Neural cell (in vitro differentiated cells): ENCODE measurements around the gene GNB2.

Experiments
- EZH2 ChIP-seq: fragments of 200-600, 300-800 bp; shearing (Covaris generic), sonication (generic); IDR thresholded peaks from 2 replicates; pipeline ENCODE4 v1.6.1; 2014; ENCODE audit warnings: antibody characterized with exemption, low read length, borderline replicate concordance, mild to moderate bottlenecking; ENCODE audit not compliant: insufficient read depth, poor library complexity, severe bottlenecking
- POLR2AphosphoS5 ChIP-seq: IDR thresholded peaks from 2 replicates; pipeline ENCODE4 v1.6.1; 2012
- REST ChIP-seq: IDR thresholded peaks from 2 replicates; pipeline ENCODE4 v1.6.1; 2012; ENCODE audit warnings: borderline replicate concordance
- TAF1 ChIP-seq: IDR thresholded peaks from 2 replicates; pipeline ENCODE4 v1.6.1; 2012; ENCODE audit warnings: low read depth
- TF ChIP-seq, protein P1 (sequence below): fragments of 450-650 bp; IDR thresholded peaks from 2 replicates; pipeline ENCODE4 v1.5.1; 2014; ENCODE audit warnings: antibody characterized with exemption, mild to moderate bottlenecking, moderate library complexity; ENCODE audit not compliant: poor library complexity, severe bottlenecking

- TF ChIP-seq EZH2 = no peak
- TF ChIP-seq, protein P1, sequence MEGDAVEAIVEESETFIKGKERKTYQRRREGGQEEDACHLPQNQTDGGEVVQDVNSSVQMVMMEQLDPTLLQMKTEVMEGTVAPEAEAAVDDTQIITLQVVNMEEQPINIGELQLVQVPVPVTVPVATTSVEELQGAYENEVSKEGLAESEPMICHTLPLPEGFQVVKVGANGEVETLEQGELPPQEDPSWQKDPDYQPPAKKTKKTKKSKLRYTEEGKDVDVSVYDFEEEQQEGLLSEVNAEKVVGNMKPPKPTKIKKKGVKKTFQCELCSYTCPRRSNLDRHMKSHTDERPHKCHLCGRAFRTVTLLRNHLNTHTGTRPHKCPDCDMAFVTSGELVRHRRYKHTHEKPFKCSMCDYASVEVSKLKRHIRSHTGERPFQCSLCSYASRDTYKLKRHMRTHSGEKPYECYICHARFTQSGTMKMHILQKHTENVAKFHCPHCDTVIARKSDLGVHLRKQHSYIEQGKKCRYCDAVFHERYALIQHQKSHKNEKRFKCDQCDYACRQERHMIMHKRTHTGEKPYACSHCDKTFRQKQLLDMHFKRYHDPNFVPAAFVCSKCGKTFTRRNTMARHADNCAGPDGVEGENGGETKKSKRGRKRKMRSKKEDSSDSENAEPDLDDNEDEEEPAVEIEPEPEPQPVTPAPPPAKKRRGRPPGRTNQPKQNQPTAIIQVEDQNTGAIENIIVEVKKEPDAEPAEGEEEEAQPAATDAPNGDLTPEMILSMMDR = no peak
- no peak for TF ChIP-seq POLR2AphosphoS5
- TF ChIP-seq REST = no peak
- no peak for TF ChIP-seq TAF1
Measured at GRCh38 chr7:100667331-100668068, 6.0 kb upstream of the GNB2 start.
